Endothelial cell of umbilical vein (primary cell): ENCODE measurements around the gene RAI1. TPM values are rescaled to one million over a fixed set of nuclear protein-coding genes. Genes with fewer than 3 reads are reported as not detected.
A peak's percentile ranks its signal among the peaks of the same experiment; 100 is the strongest.

Experiments
- BruUV-seq: library from RNA; stranded (reverse); fragments of 400-500 nt; replicated peaks from 2 replicates; lab custom pipeline; 2021; lab: Mats Ljungman, UMichigan
- CTCF ChIA-PET: fragments of 300-600, 350-600 bp; sonication (Branson Sonifier 250); formaldehyde crosslinking; loops from one replicate; lab custom pipeline; 2021; ENCODE audit warnings: antibody characterized with exemption, inconsistent platforms; lab: Charles Lee
- POLR2A ChIA-PET: fragments of 300-600, 350-600 bp; sonication (Branson Sonifier 250); formaldehyde crosslinking; loops from one replicate; lab custom pipeline; 2021; ENCODE audit warnings: antibody characterized with exemption, inconsistent platforms; lab: Charles Lee
- DNase-seq: peaks from one replicate; pipeline ENCODE4 v3.0.0-alpha.2; 2011; ENCODE audit warnings: low read depth, low spot score
- FAIRE-seq: peaks from 2 replicates; lab custom pipeline; 2011; peaks lifted over from hg19 to GRCh38; lab: Jason Lieb, UNC
- H2AFZ ChIP-seq: 2 replicates; pipeline ENCODE4 v1.6.0; 2012; ENCODE audit warnings: low read depth, low read length, control low read depth, inconsistent platforms
- H3K27ac ChIP-seq: 2 replicates; pipeline ENCODE4 v1.5.1; 2011; ENCODE audit warnings: low read depth, mild to moderate bottlenecking, control low read depth, low read length, moderate library complexity; ENCODE audit not compliant: insufficient read depth
- H3K27me3 ChIP-seq, 2 experiments: 2 replicates each; pipeline versions ENCODE4 v1.6.0 to v1.6.1; 2011; ENCODE audit warnings: low read length in 2 of 2, mixed read lengths in 1 of 2; ENCODE audit not compliant: control insufficient read depth in 2 of 2, insufficient read depth in 2 of 2
- H3K36me3 ChIP-seq, 2 experiments: 2 replicates in 1 of 2; 3 replicates in 1 of 2; pipeline ENCODE4 v1.5.1; 2011; ENCODE audit warnings: low read length in 2 of 2, mild to moderate bottlenecking in 1 of 2, moderate library complexity in 1 of 2; ENCODE audit not compliant: control insufficient read depth in 2 of 2, insufficient read depth in 2 of 2; ENCODE audit errors: extremely low read depth in 1 of 2
- H3K4me1 ChIP-seq: 3 replicates; pipeline ENCODE4 v1.5.1; 2011; ENCODE audit warnings: mild to moderate bottlenecking, low read length; ENCODE audit not compliant: control insufficient read depth, insufficient read depth; ENCODE audit errors: extremely low read depth
- H3K4me2 ChIP-seq: 2 replicates; pipeline ENCODE4 v1.6.1; 2011; ENCODE audit warnings: low read length, control low read depth, mixed read lengths; ENCODE audit not compliant: insufficient read depth
- H3K4me3 ChIP-seq, 3 experiments: fragments of 200-600 bp in 1 of 3; sonication (generic), shearing (Covaris generic) in 1 of 3; replicated peaks in 1 of 3; 2 replicates each; pipeline ENCODE4 v1.5.1; 2011 to 2016; ENCODE audit warnings: control low read depth in 3 of 3, low read length in 3 of 3, mild to moderate bottlenecking in 2 of 3, inconsistent platforms in 1 of 3, low read depth in 1 of 3, moderate library complexity in 1 of 3; ENCODE audit not compliant: insufficient read depth in 1 of 3
- H3K79me2 ChIP-seq: 2 replicates; pipeline ENCODE4 v1.6.0; 2012; ENCODE audit warnings: low read length, inconsistent platforms; ENCODE audit not compliant: control insufficient read depth, insufficient read depth
- H3K9ac ChIP-seq: replicated peaks from 2 replicates; pipeline ENCODE3; 2011; ENCODE audit warnings: low read length, control low read depth; ENCODE audit not compliant: insufficient read depth; ENCODE audit errors: extremely low read depth
- H3K9me1 ChIP-seq: replicated peaks from 3 replicates; pipeline ENCODE4 v1.6.0; 2011; ENCODE audit warnings: mild to moderate bottlenecking, low read length; ENCODE audit not compliant: control insufficient read depth, insufficient read depth; ENCODE audit errors: extremely low read depth
- H3K9me3 ChIP-seq: replicated peaks from 2 replicates; pipeline ENCODE4 v1.5.1; 2012; ENCODE audit warnings: low read length, inconsistent platforms; ENCODE audit not compliant: control insufficient read depth, insufficient read depth
- H4K20me1 ChIP-seq: replicated peaks from 2 replicates; pipeline ENCODE3; 2011; ENCODE audit warnings: mild to moderate bottlenecking, low read length; ENCODE audit not compliant: control insufficient read depth, insufficient read depth; ENCODE audit errors: extremely low read depth
- CTCF ChIP-seq, 2 donors: IDR thresholded peaks; 1 replicate in 1 of 2; 2 replicates in 1 of 2; pipeline ENCODE4 v1.5.1; 2011; ENCODE audit warnings: low read length in 2 of 2, mild to moderate bottlenecking in 2 of 2, moderate library complexity in 2 of 2, control low read depth in 1 of 2, inconsistent platforms in 1 of 2, low read depth in 1 of 2; ENCODE audit not compliant: insufficient read depth in 1 of 2; ENCODE audit errors: extremely low read depth in 1 of 2
- EZH2 ChIP-seq: IDR thresholded peaks from 2 replicates; pipeline ENCODE4 v1.6.1; 2012; ENCODE audit warnings: borderline replicate concordance, low read depth, mild to moderate bottlenecking, moderate library complexity, low read length, inconsistent platforms; ENCODE audit not compliant: severe bottlenecking
- FOS ChIP-seq: IDR thresholded peaks from 2 replicates; pipeline ENCODE4 v1.6.1; 2011; ENCODE audit warnings: mild to moderate bottlenecking, low read length, moderate library complexity, borderline replicate concordance; ENCODE audit not compliant: insufficient read depth
- GATA2 ChIP-seq: IDR thresholded peaks from 2 replicates; pipeline ENCODE4 v1.7.0; 2011; ENCODE audit warnings: low read depth, mild to moderate bottlenecking, moderate library complexity, mixed read lengths, low read length; ENCODE audit not compliant: insufficient read length, insufficient read depth
- JUN ChIP-seq: IDR thresholded peaks from 2 replicates; pipeline ENCODE4 v1.6.1; 2011; ENCODE audit warnings: borderline replicate concordance, low read depth; ENCODE audit not compliant: insufficient read length, insufficient read depth
- MAX ChIP-seq: IDR thresholded peaks from 2 replicates; pipeline ENCODE4 v1.6.1; 2011; ENCODE audit not compliant: insufficient read depth, insufficient read length
- MYC ChIP-seq: IDR thresholded peaks from one replicate; pipeline ENCODE4 v1.6.1; 2011; ENCODE audit warnings: mild to moderate bottlenecking, low read depth, low read length
- POLR2A ChIP-seq: IDR thresholded peaks from 2 replicates; pipeline ENCODE4 v1.6.1; 2012; ENCODE audit warnings: low read depth, mild to moderate bottlenecking, control low read depth, low read length
- POLR2AphosphoS5 ChIP-seq: IDR thresholded peaks from 2 replicates; pipeline ENCODE4 v1.6.1; 2012; ENCODE audit warnings: low read depth, mild to moderate bottlenecking, control low read depth, low read length, moderate library complexity; ENCODE audit not compliant: insufficient read depth
- dilution Hi-C: fragments of 300-500 bp; cut with MboI; formaldehyde crosslinking; loops from one replicate; pipeline ENCODE4 v1.15.0; 2019; ENCODE audit warnings: low sequenced_read_pairs; ENCODE audit not compliant: extremely low pct_ligation_motif_present
- intact Hi-C: fragments of 100-400 bp; cut with micrococcal nuclease; formaldehyde crosslinking; loops from one replicate; pipeline ENCODE4 v1.10.0; 2022
- polyA plus RNA-seq, 4 experiments: library from polyadenylated mRNA; depleted of rRNA in 3 of 4; stranded (reverse) in 3 of 4; unstranded in 1 of 4; fragments of >200 nt; gene quantifications; 2 replicates each; pipeline versions ENCODE4 v1.2.1 to v1.2.3, GENCODE V29; 2011 to 2012; ENCODE audit warnings: missing spikeins in 1 of 4
- total RNA-seq: library from RNA; stranded (reverse); gene quantifications from 2 replicates; pipeline ENCODE4 v1.2.3, GENCODE V29; 2021

The RAI1 gene
- total and polyA plus RNA-seq, 2 donors (not counting 3 experiments of a cell fraction or from before 2014, with no cell fraction given), result 7.8 to 43.3 TPM

- POLR2A ChIA-PET, result no interaction called here
- dilution Hi-C loops (no loop called here), intact Hi-C loops (no loop called here)
- DNase-seq, result no peak
- Histone ChIP-seq H4K20me1 (no peaks in the 10 kb centered on the region), H3K79me2 (peaks cover 70% of the 10 kb centered on the region), H3K27ac (peak overlapping the region; percentile 53), H3K4me1 (peaks cover 27% of the 10 kb centered on the region), H3K4me3 (no peak overlapping the region), H2AFZ (no peak overlapping the region), H3K4me2 (no peak overlapping the region), H3K27me3 (no peaks in the 10 kb centered on the region), H3K9me1 (no peaks in the 10 kb centered on the region), H3K9me3 (no peaks in the 10 kb centered on the region), H3K36me3 (no peaks in the 10 kb centered on the region), H3K9ac (no peak overlapping the region)
- TF ChIP-seq MAX (no peak), FOS (no peak), CTCF (IDR thresholded peaks at IDR 0.05; ENCODE audit: extremely low read depth in 1 of 2, insufficient read depth in 1 of 2, low read depth in 1 of 2, low read length in 2 of 2) (no peak), MYC (no peak), JUN (no peak), POLR2A (no peak), POLR2AphosphoS5 (no peak), GATA2 (no peak), EZH2 (no peak)
- CTCF ChIA-PET, result no interaction called here
- no TSS peak for BruUV-seq
- no peak for FAIRE-seq
Observed at GRCh38 chr17:17824783-17825614, 143.7 kb downstream of the RAI1 start.
